Smooth muscle cell (in vitro differentiated cells): ENCODE data around the gene ANKK1. TPM values are rescaled to one million over a fixed set of nuclear protein-coding genes. Genes with fewer than 3 reads are reported as not detected.

Experiments used
- DNase-seq: peaks from one replicate; lab custom pipeline; 2025; ENCODE audit not compliant: unreplicated experiment; lab: John Stamatoyannopoulos, UW
- H2AFZ ChIP-seq: fragments of 200-600 bp; sonication (generic); 2 replicates; pipeline ENCODE4 v1.6.0; 2016; ENCODE audit warnings: antibody characterized with exemption, low read depth, mild to moderate bottlenecking
- H3F3A ChIP-seq: fragments of 200-600 bp; sonication (generic); 2 replicates; pipeline ENCODE4 v1.6.0; 2017; ENCODE audit warnings: antibody characterized with exemption, low read depth
- H3K27ac ChIP-seq: fragments of 200-600 bp; sonication (generic); 2 replicates; pipeline ENCODE4 v1.5.1; 2016; ENCODE audit warnings: low read depth, mild to moderate bottlenecking
- H3K27me3 ChIP-seq: fragments of 200-600 bp; sonication (generic); 2 replicates; pipeline ENCODE4 v1.6.1; 2016; ENCODE audit warnings: low read depth, mild to moderate bottlenecking
- H3K36me3 ChIP-seq: fragments of 200-600 bp; sonication (generic); 2 replicates; pipeline ENCODE4 v1.5.1; 2016; ENCODE audit warnings: low read depth
- H3K4me1 ChIP-seq: fragments of 200-600 bp; sonication (generic); 2 replicates; pipeline ENCODE4 v1.5.1; 2016; ENCODE audit warnings: low read depth
- H3K4me2 ChIP-seq: fragments of 200-600 bp; sonication (generic); 2 replicates; pipeline ENCODE4 v1.6.0; 2016; ENCODE audit warnings: mild to moderate bottlenecking
- H3K4me3 ChIP-seq: fragments of 200-600 bp; sonication (generic); 2 replicates; pipeline ENCODE4 v1.5.1; 2016; ENCODE audit warnings: mild to moderate bottlenecking
- H3K79me2 ChIP-seq: fragments of 200-600 bp; sonication (generic); 2 replicates; pipeline ENCODE4 v1.6.0; 2016; ENCODE audit warnings: low read depth, mild to moderate bottlenecking
- H3K9ac ChIP-seq: fragments of 200-600 bp; sonication (generic); 2 replicates; pipeline ENCODE4 v1.6.0; 2016; ENCODE audit warnings: low read depth
- H3K9me3 ChIP-seq: fragments of 200-600 bp; sonication (generic); replicated peaks from 2 replicates; pipeline ENCODE4 v1.5.1; 2016; ENCODE audit warnings: low read depth
- H4K20me1 ChIP-seq: fragments of 200-600 bp; sonication (generic); 2 replicates; pipeline ENCODE4 v1.6.0; 2016; ENCODE audit warnings: low read depth
- WGBS: methylation state at CpG from one replicate; pipeline ENCODE4 v1.1.7; 2016; ENCODE audit warnings: low lambda C conversion rate; 5-methylcytosine and 5-hydroxymethylcytosine counted together
- polyA plus RNA-seq: library from polyadenylated mRNA; unstranded; fragments of >200 nt; fragmentation: Nextera tagmentation; extraction: Ambion mirVana; gene quantifications from 2 replicates; pipeline ENCODE4 v1.2.1, GENCODE V29; 2016
- total RNA-seq: library from RNA; depleted of rRNA; stranded (reverse); fragments of >200 nt; gene quantifications from 2 replicates; pipeline ENCODE4 v1.2.3, GENCODE V29; 2014
- TF ChIP-seq, protein P1 (sequence below): fragments of 200-600 bp; sonication (generic); IDR thresholded peaks from 2 replicates; pipeline ENCODE4 v1.5.1; 2017; ENCODE audit warnings: borderline replicate concordance, mild to moderate bottlenecking, antibody characterized with exemption; ENCODE audit not compliant: insufficient read depth, poor library complexity, severe bottlenecking

Gene ANKK1
- total and polyA plus RNA-seq, 2 experiments from 2014 or later, result not detected

DNA sequence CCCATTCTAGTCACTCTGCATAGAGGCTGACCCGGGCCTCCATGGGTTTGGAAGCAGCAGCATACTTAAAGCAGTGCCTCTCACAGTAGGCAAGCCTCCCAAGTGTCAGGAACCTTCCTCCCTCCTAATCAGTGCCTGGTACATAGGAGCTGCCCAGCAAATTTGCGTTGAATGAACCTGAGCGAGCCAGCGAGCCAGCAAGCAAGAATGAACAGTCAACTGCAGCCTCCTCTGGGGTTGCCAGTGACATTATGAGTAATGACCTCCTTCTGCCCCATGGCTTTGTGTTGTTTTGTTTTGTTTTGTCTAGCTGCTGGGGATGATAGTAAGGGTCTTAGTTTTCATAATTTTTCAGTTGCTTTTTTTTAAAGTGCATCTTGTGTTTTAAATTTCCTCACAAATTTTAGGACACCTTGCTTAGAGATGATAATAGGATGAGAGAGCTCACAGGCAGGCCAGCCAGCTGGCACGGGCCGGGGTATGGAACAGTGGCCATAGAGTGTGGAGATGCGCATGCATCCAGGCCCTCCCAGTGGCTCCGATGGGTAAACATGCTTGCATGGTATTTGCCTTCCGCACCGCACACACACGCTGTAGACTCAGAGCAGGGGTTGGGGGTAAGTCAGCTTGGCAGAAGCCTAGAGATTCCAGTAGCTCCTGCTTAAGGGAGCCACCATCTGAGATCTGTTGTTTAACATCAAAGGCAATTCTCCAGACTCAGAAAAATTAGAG, 37.1 kb upstream of the ANKK1 start:
- Histone ChIP-seq H4K20me1 (no peaks in the 10 kb centered on the region), H2AFZ (no peak overlapping the region)
- WGBS, result 95% methylated on average over 11 of the region's 11 CpGs

GRCh38 chr11:113351068-113351450, 36.5 kb upstream of the ANKK1 start:
- H3K27me3 ChIP-seq, result peaks cover 5% of the 10 kb centered on the region
- H2AFZ ChIP-seq, result no peak overlapping the region
- no peaks in the 10 kb centered on the region for H3K9me3 ChIP-seq
- no peak overlapping the region for H3K4me3 ChIP-seq
- no peaks in the 10 kb centered on the region for H3K4me1 ChIP-seq
- H3F3A ChIP-seq, result no peaks in the 10 kb centered on the region
- 93% methylated on average over 3 of the region's 3 CpGs for WGBS
- H3K9ac ChIP-seq, result no peak overlapping the region
- H3K36me3 ChIP-seq, result peaks cover 5% of the 10 kb centered on the region
- H3K27ac ChIP-seq, result no peak overlapping the region
- H3K4me2 ChIP-seq, result no peak overlapping the region
- DNase-seq, result no peak
- H4K20me1 ChIP-seq, result no peaks in the 10 kb centered on the region
- no peaks in the 10 kb centered on the region for H3K79me2 ChIP-seq
- TF ChIP-seq, protein P1, sequence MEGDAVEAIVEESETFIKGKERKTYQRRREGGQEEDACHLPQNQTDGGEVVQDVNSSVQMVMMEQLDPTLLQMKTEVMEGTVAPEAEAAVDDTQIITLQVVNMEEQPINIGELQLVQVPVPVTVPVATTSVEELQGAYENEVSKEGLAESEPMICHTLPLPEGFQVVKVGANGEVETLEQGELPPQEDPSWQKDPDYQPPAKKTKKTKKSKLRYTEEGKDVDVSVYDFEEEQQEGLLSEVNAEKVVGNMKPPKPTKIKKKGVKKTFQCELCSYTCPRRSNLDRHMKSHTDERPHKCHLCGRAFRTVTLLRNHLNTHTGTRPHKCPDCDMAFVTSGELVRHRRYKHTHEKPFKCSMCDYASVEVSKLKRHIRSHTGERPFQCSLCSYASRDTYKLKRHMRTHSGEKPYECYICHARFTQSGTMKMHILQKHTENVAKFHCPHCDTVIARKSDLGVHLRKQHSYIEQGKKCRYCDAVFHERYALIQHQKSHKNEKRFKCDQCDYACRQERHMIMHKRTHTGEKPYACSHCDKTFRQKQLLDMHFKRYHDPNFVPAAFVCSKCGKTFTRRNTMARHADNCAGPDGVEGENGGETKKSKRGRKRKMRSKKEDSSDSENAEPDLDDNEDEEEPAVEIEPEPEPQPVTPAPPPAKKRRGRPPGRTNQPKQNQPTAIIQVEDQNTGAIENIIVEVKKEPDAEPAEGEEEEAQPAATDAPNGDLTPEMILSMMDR, result no peak

More for the DNA sequence above, 37.1 kb upstream of the ANKK1 start:
- H3K27ac ChIP-seq, result no peak overlapping the region
- no peaks in the 10 kb centered on the region for H3K79me2 ChIP-seq
- TF ChIP-seq, protein P1, result no peak
- H3F3A ChIP-seq, result no peaks in the 10 kb centered on the region
- H3K4me1 ChIP-seq, result no peaks in the 10 kb centered on the region
- H3K4me2 ChIP-seq, result no peak overlapping the region
- H3K4me3 ChIP-seq, result no peak overlapping the region
- H3K9me3 ChIP-seq, result no peaks in the 10 kb centered on the region
- DNase-seq, result no peak
- H3K27me3 ChIP-seq, result peaks cover 5% of the 10 kb centered on the region
- no peak overlapping the region for H3K9ac ChIP-seq
- peaks cover 5% of the 10 kb centered on the region for H3K36me3 ChIP-seq

- Histone ChIP-seq H3K36me3 (peaks cover 5% of the 10 kb centered on the region), H3K4me1 (no peaks in the 10 kb centered on the region), H3K79me2 (no peaks in the 10 kb centered on the region), H3K27ac (no peak overlapping the region), H4K20me1 (no peaks in the 10 kb centered on the region), H3K9ac (no peak overlapping the region), H3K27me3 (peaks cover 5% of the 10 kb centered on the region), H2AFZ (no peak overlapping the region), H3K4me3 (no peak overlapping the region), H3F3A (no peaks in the 10 kb centered on the region), H3K4me2 (no peak overlapping the region), H3K9me3 (no peaks in the 10 kb centered on the region)
- no peak for DNase-seq
- WGBS, result 70% methylated on average over 4 of the region's 4 CpGs
- TF ChIP-seq, protein P1, result no peak
These were observed 36.1 kb upstream of the ANKK1 start for GRCh38 chr11:113351480-113351879.

- no peak for DNase-seq
- H3K4me2 ChIP-seq, result no peak overlapping the region
- 97% methylated on average over 3 of the region's 3 CpGs for WGBS
- no peaks in the 10 kb centered on the region for H3K4me1 ChIP-seq
- no peak overlapping the region for H2AFZ ChIP-seq
- H4K20me1 ChIP-seq, result no peaks in the 10 kb centered on the region
- TF ChIP-seq, protein P1, result no peak
- no peaks in the 10 kb centered on the region for H3K9me3 ChIP-seq
- no peaks in the 10 kb centered on the region for H3F3A ChIP-seq
- no peak overlapping the region for H3K9ac ChIP-seq
- H3K4me3 ChIP-seq, result no peak overlapping the region
- no peak overlapping the region for H3K27ac ChIP-seq
- no peaks in the 10 kb centered on the region for H3K79me2 ChIP-seq
- H3K36me3 ChIP-seq, result peaks cover 5% of the 10 kb centered on the region
- no peaks in the 10 kb centered on the region for H3K27me3 ChIP-seq
These were observed 31.4 kb upstream of the ANKK1 start for GRCh38 chr11:113356203-113356602.
